PFSK-1 (cell line): ENCODE data around the gene KDM3B.

ENCODE experiments used
- FOXP2 ChIP-seq: optimal IDR thresholded peaks from 2 replicates; pipeline ENCODE3; 2011; ENCODE audit warnings: borderline replicate concordance, control low read depth, inconsistent platforms; ENCODE audit not compliant: insufficient read depth; ENCODE audit errors: extremely low read length, extremely low read depth
- POLR2AphosphoS5 ChIP-seq: IDR thresholded peaks from 2 replicates; pipeline ENCODE4 v1.6.1; 2012; ENCODE audit warnings: low read depth, mild to moderate bottlenecking, control low read depth, low read length, moderate library complexity
- TAF1 ChIP-seq: IDR thresholded peaks from 2 replicates; pipeline ENCODE4 v1.6.1; 2012; ENCODE audit warnings: low read length, control low read depth, borderline replicate concordance; ENCODE audit not compliant: insufficient read depth

DNA sequence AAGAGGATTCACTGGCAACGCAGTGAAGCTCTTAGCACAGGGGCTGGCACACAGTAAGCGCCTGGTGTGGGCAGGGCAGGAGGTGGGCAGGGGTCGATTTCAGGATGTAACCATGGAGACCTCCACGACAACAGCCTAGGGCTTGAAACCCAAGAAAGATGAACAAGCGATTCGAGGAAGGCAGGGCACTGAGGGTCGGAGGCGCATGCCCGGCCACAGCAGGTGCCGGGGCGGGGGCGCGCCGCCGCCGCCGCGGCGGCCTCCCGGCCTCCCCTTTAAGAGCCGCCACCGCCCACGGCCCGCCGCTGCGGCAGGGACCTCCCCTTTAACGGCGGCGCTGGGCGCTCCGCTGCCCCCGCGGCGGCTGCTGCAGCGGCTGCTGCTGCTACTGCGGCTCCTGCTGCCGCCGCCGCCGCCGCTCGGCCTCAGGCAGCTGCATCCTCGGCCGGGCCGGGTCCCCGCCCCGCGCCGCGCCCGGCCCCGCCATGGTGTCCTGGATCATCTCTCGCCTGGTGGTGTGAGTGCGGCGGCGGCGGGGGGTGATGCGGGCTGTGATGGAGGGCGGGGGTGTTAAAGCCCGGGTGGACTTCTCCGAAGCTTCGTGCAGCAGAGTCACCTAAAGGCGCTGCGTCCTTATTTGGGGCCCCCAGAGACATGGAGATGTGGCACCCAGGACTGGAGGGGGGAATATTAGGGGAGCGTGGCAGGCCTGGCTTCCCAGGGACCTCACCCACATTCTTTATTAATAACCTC is 86.4 kb downstream of the KDM3B start, which contains the start of gene REEP2:
- TF ChIP-seq TAF1 = no peak
- no peak for TF ChIP-seq FOXP2
- TF ChIP-seq POLR2AphosphoS5 = no peak
